Measurements from ENCODE around the gene ALK.
A peak's percentile ranks its signal among the peaks of the same experiment; 100 is the strongest.

Gene ALK

GRCh38 chr2:29570539-29570938, 350.8 kb downstream of the ALK start:
- H3K27ac ChIP-seq = no peak overlapping the region
- H3K4me3 ChIP-seq = no peak overlapping the region
- TF ChIP-seq, protein P1, sequence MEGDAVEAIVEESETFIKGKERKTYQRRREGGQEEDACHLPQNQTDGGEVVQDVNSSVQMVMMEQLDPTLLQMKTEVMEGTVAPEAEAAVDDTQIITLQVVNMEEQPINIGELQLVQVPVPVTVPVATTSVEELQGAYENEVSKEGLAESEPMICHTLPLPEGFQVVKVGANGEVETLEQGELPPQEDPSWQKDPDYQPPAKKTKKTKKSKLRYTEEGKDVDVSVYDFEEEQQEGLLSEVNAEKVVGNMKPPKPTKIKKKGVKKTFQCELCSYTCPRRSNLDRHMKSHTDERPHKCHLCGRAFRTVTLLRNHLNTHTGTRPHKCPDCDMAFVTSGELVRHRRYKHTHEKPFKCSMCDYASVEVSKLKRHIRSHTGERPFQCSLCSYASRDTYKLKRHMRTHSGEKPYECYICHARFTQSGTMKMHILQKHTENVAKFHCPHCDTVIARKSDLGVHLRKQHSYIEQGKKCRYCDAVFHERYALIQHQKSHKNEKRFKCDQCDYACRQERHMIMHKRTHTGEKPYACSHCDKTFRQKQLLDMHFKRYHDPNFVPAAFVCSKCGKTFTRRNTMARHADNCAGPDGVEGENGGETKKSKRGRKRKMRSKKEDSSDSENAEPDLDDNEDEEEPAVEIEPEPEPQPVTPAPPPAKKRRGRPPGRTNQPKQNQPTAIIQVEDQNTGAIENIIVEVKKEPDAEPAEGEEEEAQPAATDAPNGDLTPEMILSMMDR (IDR thresholded peaks at IDR 0.05) = no peak
- DNase-seq (ENCODE audit: low spot score) = no peak

GRCh38 chr2:29567906-29568520, 353.4 kb downstream of the ALK start:
- DNase-seq (ENCODE audit: low spot score) = peak; percentile 7
- no peak overlapping the region for H3K27ac ChIP-seq
- TF ChIP-seq, protein P1 (IDR thresholded peaks at IDR 0.05) = no peak
- no peak overlapping the region for H3K4me3 ChIP-seq

DNA sequence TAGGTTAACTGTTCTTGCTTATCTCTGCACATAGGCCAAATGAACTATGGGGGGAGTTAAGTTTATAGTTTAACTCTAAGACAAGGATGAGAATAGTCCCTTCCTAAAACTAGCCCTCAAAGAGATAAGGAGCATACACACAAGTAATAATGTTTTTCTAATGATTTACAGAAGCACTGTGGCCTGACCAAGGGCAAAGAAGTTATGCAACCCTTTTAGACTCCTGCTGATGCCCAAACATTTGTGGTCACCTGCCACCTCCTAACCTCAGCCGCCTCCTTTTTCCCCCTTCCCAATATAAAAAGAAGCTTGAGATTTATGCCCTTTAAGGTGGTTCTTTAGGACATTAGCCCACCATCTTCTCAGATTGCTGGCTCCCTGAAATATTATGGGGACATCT, 357.7 kb downstream of the ALK start:
- TF ChIP-seq, protein P1 (IDR thresholded peaks at IDR 0.05) = no peak
- no peak for DNase-seq (ENCODE audit: low spot score)
- Histone ChIP-seq H3K27ac (no peak overlapping the region), H3K4me3 (no peak overlapping the region)

DNA sequence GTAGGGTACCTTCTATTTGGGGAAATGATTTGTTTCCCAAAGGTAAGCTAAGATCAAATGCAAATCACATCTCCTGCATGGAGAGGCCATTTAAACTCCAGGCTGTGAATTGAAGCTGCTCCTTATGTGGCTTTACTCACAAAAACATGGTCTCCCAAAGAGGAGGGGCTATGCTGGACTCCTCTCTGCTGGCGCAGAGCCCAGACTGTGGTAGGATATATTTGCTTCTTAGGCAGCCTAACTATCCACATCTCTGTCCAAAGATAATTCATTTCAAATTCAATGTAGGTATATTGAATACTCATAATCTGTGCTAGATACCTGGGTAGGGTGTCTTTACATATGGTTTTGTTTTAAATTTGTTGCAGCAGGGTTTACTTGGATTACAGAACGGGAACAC, 358.5 kb downstream of the ALK start:
- Histone ChIP-seq H3K4me3 (no peak overlapping the region), H3K27ac (no peak overlapping the region)
- TF ChIP-seq, protein P1 (IDR thresholded peaks at IDR 0.05) = no peak
- DNase-seq (ENCODE audit: low spot score) = no peak

- TF ChIP-seq, protein P1 (IDR thresholded peaks at IDR 0.05) = no peak
- no peak for DNase-seq (ENCODE audit: low spot score)
- Histone ChIP-seq H3K4me3 (no peak overlapping the region), H3K27ac (no peak overlapping the region)
Measured at GRCh38 chr2:29562319-29562718, 359.1 kb downstream of the ALK start.

DNA sequence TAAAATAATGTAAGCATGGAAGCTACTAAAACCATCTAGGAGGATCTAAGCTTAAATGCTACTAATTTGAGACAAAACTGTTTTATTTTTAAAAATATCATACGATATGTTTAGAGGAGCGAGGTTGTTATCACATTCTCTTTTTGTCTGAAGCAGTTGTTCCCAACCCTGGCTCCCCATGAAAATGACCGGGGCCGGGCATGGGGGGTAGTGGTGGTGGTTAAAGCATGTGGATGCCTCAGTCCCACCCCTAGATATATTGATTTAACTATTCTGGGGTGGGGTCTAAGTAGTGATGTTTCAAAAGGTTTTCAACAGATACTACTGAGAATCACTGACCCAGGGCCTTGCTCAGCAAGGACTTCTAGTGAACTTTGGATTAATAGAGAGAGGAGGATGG, 359.8 kb downstream of the ALK start:
- no peak overlapping the region for H3K4me3 ChIP-seq
- TF ChIP-seq, protein P1 (IDR thresholded peaks at IDR 0.05) = no peak
- no peak overlapping the region for H3K27ac ChIP-seq
- no peak for DNase-seq (ENCODE audit: low spot score)

- no peak overlapping the region for H3K27ac ChIP-seq
- no peak overlapping the region for H3K4me3 ChIP-seq
- TF ChIP-seq, protein P1 (IDR thresholded peaks at IDR 0.05) = no peak
- DNase-seq (ENCODE audit: low spot score) = no peak
Measured at GRCh38 chr2:29561181-29561580, 360.2 kb downstream of the ALK start.
